HG02885 (cell line): ENCODE data around the gene TFAP2E.

Experiments used
- ATAC-seq: cut with Tn5 transposase; IDR thresholded peaks from one replicate; pipeline ENCODE4 v1.9.1; 2021; ENCODE audit warnings: mild to moderate bottlenecking; ENCODE audit not compliant: unreplicated experiment, poor library complexity

TFAP2E gene

GRCh38 chr1:35591211-35591610, 18.1 kb downstream of the TFAP2E start:
- no peak for ATAC-seq

GRCh38 chr1:35592991-35593769, 20.1 kb downstream of the TFAP2E start:
- ATAC-seq = no peak

GRCh38 chr1:35594005-35594760, 21.1 kb downstream of the TFAP2E start:
- no peak for ATAC-seq

GRCh38 chr1:35595684-35596083, 22.6 kb downstream of the TFAP2E start:
- ATAC-seq = no peak

- ATAC-seq = no peak
Observed at GRCh38 chr1:35597870-35598269, 24.8 kb downstream of the TFAP2E start.

GRCh38 chr1:35598895-35599294, 25.8 kb downstream of the TFAP2E start:
- no peak for ATAC-seq

GRCh38 chr1:35599411-35599810, 26.3 kb downstream of the TFAP2E start:
- no peak for ATAC-seq

GRCh38 chr1:35600593-35600992, 27.5 kb downstream of the TFAP2E start:
- no peak for ATAC-seq

GRCh38 chr1:35603468-35603867, 30.4 kb downstream of the TFAP2E start:
- ATAC-seq = no peak

GRCh38 chr1:35603941-35604340, 30.8 kb downstream of the TFAP2E start:
- no peak for ATAC-seq

- no peak for ATAC-seq
Observed at GRCh38 chr1:35605071-35605866, 32.2 kb downstream of the TFAP2E start.

- ATAC-seq = no peak
Observed at GRCh38 chr1:35605867-35606182, 32.7 kb downstream of the TFAP2E start.

GRCh38 chr1:35611655-35612054, 38.5 kb downstream of the TFAP2E start:
- ATAC-seq = no peak

- no peak for ATAC-seq
Observed at GRCh38 chr1:35615440-35615839, 42.3 kb downstream of the TFAP2E start.

GRCh38 chr1:35619237-35620121, 46.4 kb downstream of the TFAP2E start:
- ATAC-seq = no peak

GRCh38 chr1:35622510-35623178, 49.5 kb downstream of the TFAP2E start:
- ATAC-seq = no peak

GRCh38 chr1:35623832-35624231, 50.7 kb downstream of the TFAP2E start:
- ATAC-seq = no peak

GRCh38 chr1:35629051-35629450, 55.9 kb downstream of the TFAP2E start:
- no peak for ATAC-seq

GRCh38 chr1:35631396-35631795, 58.3 kb downstream of the TFAP2E start:
- ATAC-seq = no peak

GRCh38 chr1:35633547-35633946, 60.4 kb downstream of the TFAP2E start:
- no peak for ATAC-seq
